Stimulated activated CD8-positive, alpha-beta memory T cell treated with anti-CD3 and anti-CD28 coated beads, Interleukin-4, amount 100 ng/mL, for 48 hours (primary cell): ENCODE results near the gene BNIP5.
A peak's percentile ranks its signal among the peaks of the same experiment; 100 is the strongest.
"Not testable (repeated sequence)": the region's sequence is repeated elsewhere in the genome, so short reads cannot be mapped to it uniquely, and the experiment has no call there.

Experiments used
- DNase-seq: peaks from one replicate; pipeline ENCODE4 v3.0.0-alpha.2; 2020

BNIP5 gene

GRCh38 chr6:36340618-36341454, 4.1 kb upstream of the BNIP5 start:
- peak; percentile 86 for DNase-seq

- no peak for DNase-seq
Measured at GRCh38 chr6:36340306-36340617, 3.6 kb upstream of the BNIP5 start.

DNA sequence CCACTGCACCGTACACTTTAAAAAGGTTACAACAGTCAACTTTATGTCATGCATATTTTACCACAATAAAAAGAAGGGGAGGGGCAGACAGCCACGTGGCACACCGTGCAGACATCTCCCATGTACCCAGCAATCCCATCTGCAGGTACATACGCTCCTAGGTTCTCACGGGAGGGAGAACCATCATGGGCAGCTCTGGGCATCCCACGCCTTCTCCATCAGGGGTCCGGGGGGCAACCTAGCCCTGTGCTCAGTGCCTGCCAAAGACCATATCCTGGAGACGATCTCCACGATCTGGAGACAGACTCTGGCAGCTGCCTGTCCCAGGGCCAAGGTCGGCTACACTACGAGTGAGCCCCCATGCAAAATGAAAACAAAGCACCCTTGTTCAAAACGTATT, 2.5 kb upstream of the BNIP5 start:
- no peak for DNase-seq

DNA sequence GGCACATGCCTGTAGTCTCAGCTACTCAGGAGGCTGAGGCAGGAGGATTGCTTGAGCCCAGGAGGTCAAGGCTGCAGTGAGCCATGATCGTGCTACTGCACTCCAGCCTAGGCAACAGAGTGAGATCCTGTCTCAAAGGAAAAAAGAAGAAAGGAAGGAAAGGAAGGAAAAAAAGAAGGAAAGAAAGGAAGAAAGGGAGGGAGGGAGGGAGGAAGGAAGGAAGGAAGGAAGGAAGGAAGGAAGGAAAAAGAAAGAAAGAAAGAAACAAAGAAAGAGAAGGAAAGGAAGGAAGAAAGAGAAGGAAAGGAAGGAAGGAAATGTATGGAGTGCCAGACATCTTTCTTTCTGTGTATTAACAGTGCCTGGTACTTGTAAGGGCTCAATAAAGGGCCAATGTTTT, 1.5 kb upstream of the BNIP5 start:
- DNase-seq: not testable (repeated sequence)

- DNase-seq: no peak
Measured at GRCh38 chr6:36337814-36338213, 1.1 kb upstream of the BNIP5 start.

DNA sequence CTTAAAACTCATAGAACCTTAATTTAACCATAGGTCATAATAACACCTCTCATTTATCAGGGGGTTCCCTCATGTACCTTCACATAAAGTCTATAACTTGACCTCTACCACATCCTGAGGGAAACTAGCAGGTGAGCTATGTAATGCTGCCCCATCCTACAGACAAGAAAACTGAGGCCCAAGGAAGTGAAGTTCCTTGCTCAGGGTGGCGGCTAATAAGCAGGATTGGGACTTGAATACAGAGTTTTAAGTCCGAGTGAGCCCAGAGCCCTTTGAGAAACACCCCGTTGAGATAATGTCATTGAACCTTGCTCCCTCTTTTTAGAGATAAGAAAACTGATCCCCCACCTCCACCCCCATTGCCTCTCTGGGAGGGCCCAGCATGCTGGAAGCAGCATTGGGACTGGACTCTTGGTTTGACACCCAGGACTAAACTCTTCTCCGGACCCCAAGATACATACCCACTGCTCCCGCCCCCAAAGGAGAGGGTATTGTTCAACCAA, 429 bp downstream of the BNIP5 start:
- DNase-seq: no peak

- no peak for DNase-seq
Measured at GRCh38 chr6:36335465-36336207, 1.1 kb downstream of the BNIP5 start.

DNA sequence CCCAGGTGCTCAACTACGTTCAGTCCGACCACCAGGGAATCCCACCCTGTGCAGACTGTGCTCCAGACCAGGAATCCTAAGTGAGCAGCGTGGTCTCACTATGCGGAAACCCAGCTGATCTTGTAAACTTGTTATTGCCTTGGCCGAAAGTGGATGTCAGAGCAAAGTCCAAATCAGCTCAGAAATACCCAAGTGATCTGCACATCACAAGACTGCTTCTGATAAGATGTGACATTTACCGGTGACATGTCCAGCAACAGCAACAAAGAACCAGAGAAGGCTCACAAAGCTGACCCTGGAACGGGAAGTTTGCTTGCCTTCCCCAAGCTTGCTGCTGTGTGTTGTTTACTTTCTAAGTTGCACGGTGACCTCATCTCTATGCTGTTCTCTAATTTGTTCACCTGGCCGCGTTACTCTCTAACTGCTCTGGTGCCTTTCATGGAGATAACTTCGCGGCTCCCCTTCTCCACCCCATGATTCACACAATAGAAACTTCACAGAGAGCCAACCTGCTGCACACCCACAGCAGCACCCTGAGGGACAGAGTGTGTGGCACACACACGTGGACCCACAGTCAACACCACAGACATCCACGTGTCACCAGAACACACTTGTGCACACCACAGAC, 1.7 kb downstream of the BNIP5 start:
- DNase-seq: no peak

GRCh38 chr6:36333931-36334725, 2.6 kb downstream of the BNIP5 start:
- DNase-seq: no peak

DNA sequence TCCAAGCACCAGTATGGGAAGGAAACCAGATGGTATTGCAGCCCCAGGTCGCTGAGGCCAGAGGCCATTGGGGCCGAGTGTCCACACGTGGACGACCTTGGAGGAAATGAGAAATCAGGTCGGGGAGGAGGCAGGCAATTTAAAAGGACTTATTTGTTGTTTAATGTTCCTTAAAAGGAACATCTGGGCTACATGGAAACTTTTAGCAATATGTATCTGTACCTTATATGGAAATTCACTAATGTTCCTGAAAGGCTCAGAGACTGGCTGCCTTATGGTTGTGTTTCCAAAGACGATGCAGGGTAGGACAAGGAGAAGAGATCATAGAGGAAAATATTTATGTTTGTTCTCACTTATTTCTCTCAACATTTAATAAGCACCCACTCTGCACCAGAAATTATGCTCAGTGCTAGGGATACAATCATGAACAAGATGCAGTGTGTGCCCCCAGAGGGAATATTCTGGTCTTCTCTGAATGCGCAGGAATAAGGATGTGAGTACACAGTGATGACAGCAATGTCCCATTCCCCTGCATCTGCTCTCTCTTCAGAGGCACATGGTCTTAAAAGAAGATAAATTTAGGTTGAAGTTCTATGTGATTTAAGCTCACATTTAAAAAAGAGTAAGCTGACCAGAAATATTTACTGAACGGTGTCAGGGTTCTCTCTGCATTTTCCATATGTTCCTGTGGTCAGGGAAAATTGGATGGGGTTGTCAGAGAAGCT, 3.4 kb downstream of the BNIP5 start:
- DNase-seq: no peak

- no peak for DNase-seq
Measured at GRCh38 chr6:36331381-36331780, 5.3 kb downstream of the BNIP5 start.

- DNase-seq: no peak
Measured at GRCh38 chr6:36330366-36330765, 6.3 kb downstream of the BNIP5 start.

DNA sequence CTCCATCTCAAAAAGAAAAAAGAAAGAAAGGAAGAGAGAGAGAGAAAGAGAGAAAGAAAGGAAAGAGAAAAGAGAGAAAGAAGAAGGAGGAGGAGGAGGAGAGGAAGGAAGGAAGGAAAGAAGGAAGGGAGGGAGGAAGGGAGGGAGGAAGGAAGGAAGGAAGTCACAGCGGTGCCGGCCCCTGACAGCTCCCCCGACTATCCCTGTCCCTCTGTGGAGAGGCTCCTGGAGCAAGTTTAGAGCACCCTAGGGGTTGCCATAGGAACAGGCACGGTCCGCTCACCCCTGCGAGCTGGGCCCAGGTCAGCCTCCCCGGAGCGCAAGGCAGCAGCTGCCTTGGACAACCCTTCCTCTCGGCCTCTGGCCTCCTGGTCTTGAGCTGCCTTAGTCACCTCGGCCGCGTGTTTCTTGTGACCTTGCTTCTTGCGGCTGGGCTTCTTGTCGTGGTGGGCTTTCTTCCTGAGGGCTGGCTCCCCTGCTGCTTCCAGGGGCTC, 6.8 kb downstream of the BNIP5 start:
- DNase-seq: no peak

GRCh38 chr6:36328600-36328999, 8.1 kb downstream of the BNIP5 start:
- DNase-seq: no peak

DNA sequence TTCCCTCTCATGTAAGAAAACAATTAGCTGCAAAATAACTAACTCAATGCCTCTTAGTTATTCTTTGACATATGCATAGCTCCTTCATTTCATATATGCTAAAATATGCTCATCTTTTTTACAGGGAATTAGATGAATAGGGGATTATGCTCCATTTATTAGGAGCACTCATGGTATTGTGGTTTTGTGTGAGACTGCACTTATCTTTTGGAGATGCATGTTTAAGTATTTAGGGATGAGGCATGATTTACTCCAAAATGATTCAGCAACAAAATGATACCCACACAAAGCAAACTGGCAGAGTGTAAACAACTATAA, 8.8 kb downstream of the BNIP5 start:
- DNase-seq: no peak

GRCh38 chr6:36327226-36327918, 9.3 kb downstream of the BNIP5 start:
- DNase-seq: no peak

- no peak for DNase-seq
Measured at GRCh38 chr6:36326356-36326995, 10.2 kb downstream of the BNIP5 start.

GRCh38 chr6:36324715-36325114, 12.0 kb downstream of the BNIP5 start:
- no peak for DNase-seq

GRCh38 chr6:36324191-36324590, 12.5 kb downstream of the BNIP5 start:
- no peak for DNase-seq

DNA sequence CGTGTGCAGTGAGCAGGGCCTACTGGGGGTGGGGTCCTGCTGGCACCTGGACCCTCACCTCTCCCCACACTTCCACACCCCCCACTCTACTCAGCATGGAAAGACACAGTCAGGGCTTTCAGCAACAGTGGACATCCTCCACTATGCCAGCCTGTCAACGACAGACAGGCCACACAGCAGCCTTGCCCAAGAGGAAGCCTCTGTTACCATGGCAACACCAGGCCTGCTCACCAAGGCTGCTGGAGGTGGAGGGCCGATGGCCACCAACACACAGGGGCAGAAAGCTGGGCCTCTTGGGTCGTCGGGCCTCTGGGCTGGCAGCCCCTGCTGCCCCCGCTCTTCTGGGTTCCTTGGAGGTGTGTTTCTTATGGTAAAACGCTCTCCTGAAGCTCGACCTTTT, 13.6 kb downstream of the BNIP5 start:
- no peak for DNase-seq

GRCh38 chr6:36322591-36322990, 14.1 kb downstream of the BNIP5 start:
- DNase-seq: no peak
